Measurements from ENCODE around the gene DHRS12.

DNA sequence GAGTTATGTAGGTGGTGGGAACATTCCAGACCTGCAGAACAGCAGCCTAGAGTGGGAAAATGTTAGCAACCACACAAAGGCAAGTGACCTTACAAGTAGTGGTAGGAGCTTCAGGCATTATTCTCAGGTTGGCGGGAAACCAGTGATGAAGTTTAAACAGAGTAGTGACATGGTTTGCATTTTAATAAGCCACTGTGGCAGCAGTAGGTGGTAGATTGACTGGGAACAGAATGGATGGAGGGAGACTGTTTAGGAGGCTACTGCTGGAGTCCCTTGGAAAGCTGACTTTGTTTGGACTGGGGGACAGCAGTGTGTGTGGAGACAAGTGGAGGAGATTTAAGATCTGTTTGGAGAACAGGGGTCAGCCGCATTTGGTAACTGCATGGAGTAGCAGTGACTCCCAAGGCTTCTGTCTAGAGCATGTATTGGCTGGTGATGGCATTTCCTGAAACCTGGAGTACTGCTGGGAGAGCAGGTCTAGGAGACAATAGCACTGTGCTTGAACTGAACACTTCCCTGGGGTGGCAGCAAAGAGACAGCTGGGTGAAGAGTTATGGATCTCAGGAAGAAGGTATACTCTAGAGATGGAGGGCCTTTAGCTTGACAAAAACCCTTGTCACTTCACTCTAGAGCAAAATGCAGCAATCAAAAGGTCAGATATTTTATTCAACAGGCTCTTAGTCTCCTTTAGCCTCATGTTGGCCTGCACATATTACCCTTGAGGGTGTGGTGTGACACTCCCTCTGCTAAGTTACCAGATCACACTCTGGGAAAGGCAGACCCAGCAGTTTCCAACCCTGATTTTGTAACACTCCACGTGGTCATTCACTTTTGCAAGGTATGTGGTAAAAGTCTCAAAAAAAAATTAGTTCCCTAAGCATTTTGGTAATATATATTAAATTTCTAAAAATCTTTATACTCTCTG is 70.3 kb downstream of the DHRS12 start:
- no peak for TF ChIP-seq GATA3 (IDR thresholded peaks at IDR 0.05; ENCODE audit: low read depth, low read length)
- TF ChIP-seq GATA2 (IDR thresholded peaks at IDR 0.05; ENCODE audit: low read depth, low read length): no peak

Data from SH-SY5Y (cell line).